Stimulated activated memory B cell treated with anti-CD40 and anti-IgM and Interleukin-4, amounts not matched to agents 10 μg/mL and 1 μg/mL and 100 μg/mL, for 72 hours (primary cell): ENCODE data around the gene ARMC10.
"Not testable (repeated sequence)": the region's sequence is repeated elsewhere in the genome, so short reads cannot be mapped to it uniquely, and the experiment has no call there.

Experiments
- ATAC-seq: fragments of 150-1000 bp; cut with Tn5 transposase; 2 replicates; pipeline ENCODE4 v1.10.0; 2021
- H3K27ac Mint-ChIP-seq: one replicate; pipeline ENCODE4 v1.8.0; 2022; ENCODE audit warnings: mild to moderate bottlenecking, mixed read lengths
- H3K27me3 Mint-ChIP-seq: one replicate; pipeline ENCODE4 v1.8.0; 2022; ENCODE audit warnings: mixed read lengths
- H3K36me3 Mint-ChIP-seq: one replicate; pipeline ENCODE4 v1.8.0; 2022; ENCODE audit warnings: mixed read lengths
- H3K4me1 Mint-ChIP-seq: one replicate; pipeline ENCODE4 v1.8.0; 2022; ENCODE audit warnings: mixed read lengths
- H3K4me3 Mint-ChIP-seq: one replicate; pipeline ENCODE4 v1.8.0; 2022; ENCODE audit warnings: mild to moderate bottlenecking, moderate library complexity, mixed read lengths
- H3K9me3 Mint-ChIP-seq: one replicate; pipeline ENCODE4 v1.8.0; 2022; ENCODE audit warnings: mixed read lengths

The ARMC10 gene

DNA sequence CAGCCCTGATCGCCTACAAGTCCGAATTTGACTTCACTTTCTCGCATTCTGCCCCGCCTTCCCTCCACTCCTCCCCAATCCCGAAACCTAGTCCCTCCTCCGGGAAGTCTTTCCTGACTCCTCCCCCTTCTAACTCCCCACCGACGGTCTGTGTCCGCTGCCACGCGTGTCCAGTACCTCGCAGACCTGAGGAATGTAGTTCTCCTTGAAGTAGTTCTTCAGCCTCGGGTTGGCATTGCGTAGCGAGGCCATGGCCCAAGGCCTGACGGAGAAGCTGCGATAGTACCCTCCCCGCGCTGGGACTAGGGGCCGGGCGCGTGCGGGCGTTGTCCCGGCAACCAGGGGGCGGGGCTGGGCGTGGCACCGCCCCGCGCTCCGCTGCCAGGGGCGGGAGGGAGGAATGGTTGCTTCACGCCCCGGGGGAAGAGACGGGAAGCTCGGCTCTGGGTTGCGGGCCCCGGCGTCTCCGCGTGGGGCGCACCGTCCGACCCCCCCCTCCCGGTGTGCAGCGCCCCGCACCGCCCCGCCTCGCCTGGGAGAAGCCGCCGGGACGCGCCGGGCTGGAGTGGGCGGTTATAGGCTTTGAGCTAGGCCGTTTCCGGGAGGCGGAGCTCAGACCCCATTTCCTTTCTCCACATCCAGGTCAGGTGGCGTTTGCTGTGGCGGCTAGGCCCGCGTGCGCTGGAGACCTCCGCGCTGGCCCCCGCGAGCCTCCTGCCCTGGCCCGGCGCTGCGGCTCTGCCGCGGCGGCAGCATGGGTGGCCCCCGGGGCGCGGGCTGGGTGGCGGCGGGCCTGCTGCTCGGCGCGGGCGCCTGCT lies at the start of gene ARMC10, which contains the start of gene FBXL13:
Gene ARMC10, plus strand, starts transcription at position 622 of the 818 bp plus-strand sequence. Its CDS starts 133 bp downstream, at position 755.
Gene FBXL13, minus strand, starts transcription at position 278 of the 818 bp plus-strand sequence.
- Mint-ChIP-seq H3K36me3 (peaks cover 12% of the 10 kb centered on the region), H3K4me1 (peaks cover 32% of the 10 kb centered on the region), H3K4me3 (peak within 1 kb of the TSS; percentile 97), H3K27me3 (no peaks in the 10 kb centered on the region), H3K27ac (peak within 1 kb of the TSS; percentile 78), H3K9me3 (peaks cover 3% of the 10 kb centered on the region)
- peak; percentile 95 for ATAC-seq

- peak; percentile 61 for ATAC-seq
- Mint-ChIP-seq H3K9me3 (peaks cover 10% of the 10 kb centered on the region), H3K4me1 (peaks cover 6% of the 10 kb centered on the region), H3K4me3 (no peak overlapping the region), H3K27ac (no peak overlapping the region), H3K36me3 (peaks cover 11% of the 10 kb centered on the region), H3K27me3 (no peaks in the 10 kb centered on the region)
Observed at GRCh38 chr7:103025341-103025740, 49.6 kb upstream of the ARMC10 start.

- H3K9me3 Mint-ChIP-seq = no peaks in the 10 kb centered on the region
- no peak for ATAC-seq
- no peaks in the 10 kb centered on the region for H3K27me3 Mint-ChIP-seq
- no peak overlapping the region for H3K27ac Mint-ChIP-seq
- no peak overlapping the region for H3K4me3 Mint-ChIP-seq
- no peaks in the 10 kb centered on the region for H3K4me1 Mint-ChIP-seq
- no peaks in the 10 kb centered on the region for H3K36me3 Mint-ChIP-seq
Observed at GRCh38 chr7:103031024-103031423, 43.9 kb upstream of the ARMC10 start.

DNA sequence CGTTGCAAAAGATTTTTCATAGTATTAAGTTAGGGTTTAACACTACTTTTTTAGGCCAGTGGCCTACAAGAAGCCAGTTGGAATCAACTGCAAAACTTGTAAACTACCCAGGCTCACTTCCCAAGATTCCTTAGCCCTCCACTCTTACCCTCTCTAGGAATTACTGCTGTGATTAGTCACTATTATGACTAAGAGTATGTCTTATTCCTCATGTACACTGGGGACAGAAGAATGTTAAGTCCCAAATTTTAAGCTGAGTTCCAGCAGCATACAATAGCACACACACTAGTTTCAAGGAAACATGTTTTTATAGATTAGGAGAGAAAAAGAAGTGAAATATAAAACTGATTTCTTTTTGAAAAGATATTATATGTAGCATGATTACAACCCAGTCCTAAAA lies 43.2 kb upstream of the ARMC10 start:
- H3K36me3 Mint-ChIP-seq = no peaks in the 10 kb centered on the region
- no peak overlapping the region for H3K27ac Mint-ChIP-seq
- no peaks in the 10 kb centered on the region for H3K4me1 Mint-ChIP-seq
- no peak for ATAC-seq
- H3K9me3 Mint-ChIP-seq = no peaks in the 10 kb centered on the region
- no peak overlapping the region for H3K4me3 Mint-ChIP-seq
- H3K27me3 Mint-ChIP-seq = no peaks in the 10 kb centered on the region

- H3K27ac Mint-ChIP-seq, H3K4me1 Mint-ChIP-seq: not testable (repeated sequence)
Observed at GRCh38 chr7:103034318-103034717, 40.6 kb upstream of the ARMC10 start.

GRCh38 chr7:103037476-103037822 lies 37.5 kb upstream of the ARMC10 start:
- Mint-ChIP-seq H3K4me1 (peaks cover 6% of the 10 kb centered on the region), H3K36me3 (peaks cover 2% of the 10 kb centered on the region), H3K4me3 (no peak overlapping the region)

More at GRCh38 chr7:103034318-103034717, 40.6 kb upstream of the ARMC10 start:
- H3K9me3 Mint-ChIP-seq, ATAC-seq, H3K36me3 Mint-ChIP-seq, H3K4me3 Mint-ChIP-seq, H3K27me3 Mint-ChIP-seq: not testable (repeated sequence)

GRCh38 chr7:103037823-103038739 lies 36.9 kb upstream of the ARMC10 start:
- H3K9me3 Mint-ChIP-seq, H3K4me1 Mint-ChIP-seq, H3K27ac Mint-ChIP-seq, H3K4me3 Mint-ChIP-seq, H3K36me3 Mint-ChIP-seq, H3K27me3 Mint-ChIP-seq, ATAC-seq: not testable (repeated sequence)

More at GRCh38 chr7:103037476-103037822, 37.5 kb upstream of the ARMC10 start:
- H3K27me3 Mint-ChIP-seq = no peaks in the 10 kb centered on the region
- no peak for ATAC-seq
- H3K27ac Mint-ChIP-seq = no peak overlapping the region
- peaks cover 1% of the 10 kb centered on the region for H3K9me3 Mint-ChIP-seq

DNA sequence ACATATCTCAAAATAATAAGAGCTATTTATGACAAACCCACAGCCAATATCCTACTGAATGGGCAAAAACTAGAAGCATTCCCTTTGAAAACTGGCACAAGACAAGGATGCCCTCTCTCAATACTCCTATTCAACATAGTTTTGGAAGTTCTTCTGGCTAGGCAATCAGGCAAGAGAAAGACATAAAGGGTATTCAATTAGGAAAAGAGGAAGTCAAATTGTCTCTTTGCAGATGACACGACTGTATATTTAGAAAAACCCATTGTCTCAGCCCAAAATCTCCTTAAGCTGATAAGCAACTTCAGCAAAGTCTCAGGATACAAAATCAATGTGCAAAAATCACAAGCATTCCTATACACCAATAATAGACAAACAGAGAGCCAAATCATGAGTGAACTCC lies 33.1 kb upstream of the ARMC10 start:
- H3K9me3 Mint-ChIP-seq, H3K4me1 Mint-ChIP-seq, H3K27me3 Mint-ChIP-seq, H3K4me3 Mint-ChIP-seq, ATAC-seq, H3K27ac Mint-ChIP-seq: not testable (repeated sequence)
- peaks cover 11% of the 10 kb centered on the region for H3K36me3 Mint-ChIP-seq

GRCh38 chr7:103048833-103049232 lies 26.1 kb upstream of the ARMC10 start:
- Mint-ChIP-seq H3K9me3 (peaks cover 10% of the 10 kb centered on the region), H3K4me3 (no peak overlapping the region), H3K4me1 (no peaks in the 10 kb centered on the region), H3K36me3 (peaks cover 9% of the 10 kb centered on the region), H3K27ac (no peak overlapping the region), H3K27me3 (no peaks in the 10 kb centered on the region)
- no peak for ATAC-seq

DNA sequence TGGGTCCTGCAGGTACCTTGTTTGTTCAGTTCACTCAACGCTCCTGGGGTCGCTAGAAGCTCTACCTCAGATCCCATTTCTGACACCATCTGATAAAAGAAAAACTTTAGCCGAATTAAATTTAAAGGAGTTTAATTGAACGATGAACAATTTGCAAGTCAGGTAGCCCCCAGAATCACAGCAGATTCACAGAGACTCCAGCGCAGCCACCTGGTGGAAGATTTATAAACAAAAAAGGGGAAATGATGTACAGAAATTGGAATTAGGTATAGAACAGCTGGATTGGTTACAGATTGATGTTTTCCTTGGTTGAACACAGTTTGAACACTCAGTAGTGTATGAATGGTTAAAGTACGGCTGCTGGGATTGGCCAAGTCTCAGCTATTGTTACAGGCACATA lies 23.4 kb upstream of the ARMC10 start:
- Mint-ChIP-seq H3K27me3 (no peaks in the 10 kb centered on the region), H3K36me3 (peaks cover 9% of the 10 kb centered on the region), H3K27ac (no peak overlapping the region), H3K9me3 (peaks cover 10% of the 10 kb centered on the region), H3K4me1 (no peaks in the 10 kb centered on the region), H3K4me3 (no peak overlapping the region)
- no peak for ATAC-seq

GRCh38 chr7:103056006-103056405 lies 18.9 kb upstream of the ARMC10 start:
- not testable (repeated sequence) for H3K9me3 Mint-ChIP-seq, H3K36me3 Mint-ChIP-seq, H3K4me3 Mint-ChIP-seq, ATAC-seq, H3K27ac Mint-ChIP-seq, H3K4me1 Mint-ChIP-seq, H3K27me3 Mint-ChIP-seq

GRCh38 chr7:103058122-103058521 lies 16.8 kb upstream of the ARMC10 start:
- no peaks in the 10 kb centered on the region for H3K36me3 Mint-ChIP-seq
- H3K27me3 Mint-ChIP-seq = no peaks in the 10 kb centered on the region
- no peak overlapping the region for H3K27ac Mint-ChIP-seq
- H3K4me3 Mint-ChIP-seq = no peak overlapping the region
- H3K4me1 Mint-ChIP-seq = peaks cover 5% of the 10 kb centered on the region
- no peak for ATAC-seq
- no peaks in the 10 kb centered on the region for H3K9me3 Mint-ChIP-seq

DNA sequence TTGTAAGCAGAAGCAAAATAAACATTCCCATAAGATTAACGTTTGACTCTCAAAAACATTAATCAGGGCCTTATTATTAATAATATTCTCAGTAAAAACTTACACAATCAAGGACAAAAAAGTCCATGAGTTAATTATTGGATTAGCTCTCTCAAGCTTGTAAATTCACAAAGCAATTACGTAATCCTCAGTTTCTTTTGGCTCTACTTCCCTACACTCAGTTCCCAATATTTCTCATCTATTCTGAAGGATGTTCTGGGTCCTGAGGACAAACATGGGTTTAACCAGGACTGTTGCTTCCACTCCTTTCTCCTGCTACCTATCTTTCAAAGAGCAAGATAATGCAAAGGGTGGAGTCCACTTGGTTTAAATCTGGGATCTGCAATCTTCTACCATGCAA lies 15.5 kb upstream of the ARMC10 start:
- Mint-ChIP-seq H3K27me3 (no peaks in the 10 kb centered on the region), H3K9me3 (no peaks in the 10 kb centered on the region), H3K4me1 (peaks cover 5% of the 10 kb centered on the region), H3K36me3 (no peaks in the 10 kb centered on the region), H3K27ac (no peak overlapping the region), H3K4me3 (no peak overlapping the region)
- no peak for ATAC-seq

DNA sequence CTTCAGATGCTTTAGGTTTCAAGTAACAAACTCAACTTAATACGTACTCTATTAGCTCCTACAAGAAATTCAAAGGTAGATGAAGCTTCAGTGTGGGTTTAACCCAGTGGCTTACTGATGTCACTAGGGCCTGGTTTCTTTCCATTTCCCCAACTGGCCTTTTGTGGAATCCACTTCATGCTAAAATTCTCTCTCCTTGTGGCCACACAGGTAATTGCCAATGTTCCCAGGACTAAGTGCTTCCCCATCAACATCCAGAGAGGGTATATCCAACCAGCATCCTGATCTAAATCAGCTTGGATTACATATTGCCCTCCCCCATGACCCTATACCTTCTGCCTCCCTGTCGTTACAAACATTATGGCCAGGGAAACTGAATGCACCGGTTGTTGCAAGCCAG lies 11.0 kb upstream of the ARMC10 start:
- Mint-ChIP-seq H3K27me3 (no peaks in the 10 kb centered on the region), H3K27ac (no peak overlapping the region), H3K36me3 (no peaks in the 10 kb centered on the region), H3K4me1 (no peaks in the 10 kb centered on the region), H3K9me3 (no peaks in the 10 kb centered on the region), H3K4me3 (no peak overlapping the region)
- no peak for ATAC-seq

DNA sequence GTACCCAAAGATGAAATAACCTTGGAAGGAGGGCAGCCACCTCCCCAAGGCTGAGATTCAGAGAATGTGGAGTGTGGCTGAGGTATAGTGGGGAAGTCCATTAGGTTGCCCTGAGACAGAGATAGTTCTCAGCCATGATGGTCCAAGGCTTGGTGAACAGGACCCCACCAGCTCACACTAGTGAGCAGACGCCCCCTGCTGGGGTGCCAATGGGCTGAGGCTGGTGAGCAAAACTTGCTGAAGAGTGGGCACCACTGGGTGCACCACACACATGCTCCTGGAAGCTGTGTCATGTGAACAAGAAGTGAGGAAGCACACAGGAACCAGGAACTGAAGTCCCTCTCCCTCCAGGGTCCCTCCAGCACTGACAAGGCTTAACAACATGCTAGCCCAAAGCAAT lies 9.3 kb upstream of the ARMC10 start:
- peak; percentile 58 for ATAC-seq
- H3K27me3 Mint-ChIP-seq = no peaks in the 10 kb centered on the region
- H3K4me3 Mint-ChIP-seq = no peak overlapping the region
- no peaks in the 10 kb centered on the region for H3K36me3 Mint-ChIP-seq
- H3K9me3 Mint-ChIP-seq = no peaks in the 10 kb centered on the region
- no peak overlapping the region for H3K27ac Mint-ChIP-seq
- H3K4me1 Mint-ChIP-seq = no peaks in the 10 kb centered on the region
